Endothelial cell of umbilical vein (primary cell): ENCODE results near the gene HPSE2. TPM values are rescaled to one million over a fixed set of nuclear protein-coding genes. Genes with fewer than 3 reads are reported as not detected.

Source experiments
- BruUV-seq: library from RNA; stranded (reverse); fragments of 400-500 nt; replicated peaks from 2 replicates; lab custom pipeline; 2021; lab: Mats Ljungman, UMichigan
- CTCF ChIA-PET: fragments of 300-600, 350-600 bp; sonication (Branson Sonifier 250); formaldehyde crosslinking; loops from one replicate; lab custom pipeline; 2021; ENCODE audit warnings: antibody characterized with exemption, inconsistent platforms; lab: Charles Lee
- POLR2A ChIA-PET: fragments of 300-600, 350-600 bp; sonication (Branson Sonifier 250); formaldehyde crosslinking; loops from one replicate; lab custom pipeline; 2021; ENCODE audit warnings: antibody characterized with exemption, inconsistent platforms; lab: Charles Lee
- DNase-seq: peaks from one replicate; pipeline ENCODE4 v3.0.0-alpha.2; 2011; ENCODE audit warnings: low read depth, low spot score
- FAIRE-seq: peaks from 2 replicates; lab custom pipeline; 2011; peaks lifted over from hg19 to GRCh38; lab: Jason Lieb, UNC
- H2AFZ ChIP-seq: 2 replicates; pipeline ENCODE4 v1.6.0; 2012; ENCODE audit warnings: low read depth, low read length, control low read depth, inconsistent platforms
- H3K27ac ChIP-seq: 2 replicates; pipeline ENCODE4 v1.5.1; 2011; ENCODE audit warnings: low read depth, mild to moderate bottlenecking, control low read depth, low read length, moderate library complexity; ENCODE audit not compliant: insufficient read depth
- H3K27me3 ChIP-seq, 2 experiments: 2 replicates each; pipeline versions ENCODE4 v1.6.0 to v1.6.1; 2011; ENCODE audit warnings: low read length in 2 of 2, mixed read lengths in 1 of 2; ENCODE audit not compliant: control insufficient read depth in 2 of 2, insufficient read depth in 2 of 2
- H3K36me3 ChIP-seq, 2 experiments: 2 replicates in 1 of 2; 3 replicates in 1 of 2; pipeline ENCODE4 v1.5.1; 2011; ENCODE audit warnings: low read length in 2 of 2, mild to moderate bottlenecking in 1 of 2, moderate library complexity in 1 of 2; ENCODE audit not compliant: control insufficient read depth in 2 of 2, insufficient read depth in 2 of 2; ENCODE audit errors: extremely low read depth in 1 of 2
- H3K4me1 ChIP-seq: 3 replicates; pipeline ENCODE4 v1.5.1; 2011; ENCODE audit warnings: mild to moderate bottlenecking, low read length; ENCODE audit not compliant: control insufficient read depth, insufficient read depth; ENCODE audit errors: extremely low read depth
- H3K4me2 ChIP-seq: 2 replicates; pipeline ENCODE4 v1.6.1; 2011; ENCODE audit warnings: low read length, control low read depth, mixed read lengths; ENCODE audit not compliant: insufficient read depth
- H3K4me3 ChIP-seq, 3 experiments: fragments of 200-600 bp in 1 of 3; sonication (generic), shearing (Covaris generic) in 1 of 3; replicated peaks in 1 of 3; 2 replicates each; pipeline ENCODE4 v1.5.1; 2011 to 2016; ENCODE audit warnings: control low read depth in 3 of 3, low read length in 3 of 3, mild to moderate bottlenecking in 2 of 3, inconsistent platforms in 1 of 3, low read depth in 1 of 3, moderate library complexity in 1 of 3; ENCODE audit not compliant: insufficient read depth in 1 of 3
- H3K79me2 ChIP-seq: 2 replicates; pipeline ENCODE4 v1.6.0; 2012; ENCODE audit warnings: low read length, inconsistent platforms; ENCODE audit not compliant: control insufficient read depth, insufficient read depth
- H3K9ac ChIP-seq: replicated peaks from 2 replicates; pipeline ENCODE3; 2011; ENCODE audit warnings: low read length, control low read depth; ENCODE audit not compliant: insufficient read depth; ENCODE audit errors: extremely low read depth
- H3K9me1 ChIP-seq: replicated peaks from 3 replicates; pipeline ENCODE4 v1.6.0; 2011; ENCODE audit warnings: mild to moderate bottlenecking, low read length; ENCODE audit not compliant: control insufficient read depth, insufficient read depth; ENCODE audit errors: extremely low read depth
- H3K9me3 ChIP-seq: replicated peaks from 2 replicates; pipeline ENCODE4 v1.5.1; 2012; ENCODE audit warnings: low read length, inconsistent platforms; ENCODE audit not compliant: control insufficient read depth, insufficient read depth
- H4K20me1 ChIP-seq: replicated peaks from 2 replicates; pipeline ENCODE3; 2011; ENCODE audit warnings: mild to moderate bottlenecking, low read length; ENCODE audit not compliant: control insufficient read depth, insufficient read depth; ENCODE audit errors: extremely low read depth
- CTCF ChIP-seq, 2 donors: IDR thresholded peaks; 1 replicate in 1 of 2; 2 replicates in 1 of 2; pipeline ENCODE4 v1.5.1; 2011; ENCODE audit warnings: low read length in 2 of 2, mild to moderate bottlenecking in 2 of 2, moderate library complexity in 2 of 2, control low read depth in 1 of 2, inconsistent platforms in 1 of 2, low read depth in 1 of 2; ENCODE audit not compliant: insufficient read depth in 1 of 2; ENCODE audit errors: extremely low read depth in 1 of 2
- EZH2 ChIP-seq: IDR thresholded peaks from 2 replicates; pipeline ENCODE4 v1.6.1; 2012; ENCODE audit warnings: borderline replicate concordance, low read depth, mild to moderate bottlenecking, moderate library complexity, low read length, inconsistent platforms; ENCODE audit not compliant: severe bottlenecking
- FOS ChIP-seq: IDR thresholded peaks from 2 replicates; pipeline ENCODE4 v1.6.1; 2011; ENCODE audit warnings: mild to moderate bottlenecking, low read length, moderate library complexity, borderline replicate concordance; ENCODE audit not compliant: insufficient read depth
- GATA2 ChIP-seq: IDR thresholded peaks from 2 replicates; pipeline ENCODE4 v1.7.0; 2011; ENCODE audit warnings: low read depth, mild to moderate bottlenecking, moderate library complexity, mixed read lengths, low read length; ENCODE audit not compliant: insufficient read length, insufficient read depth
- JUN ChIP-seq: IDR thresholded peaks from 2 replicates; pipeline ENCODE4 v1.6.1; 2011; ENCODE audit warnings: borderline replicate concordance, low read depth; ENCODE audit not compliant: insufficient read length, insufficient read depth
- MYC ChIP-seq: IDR thresholded peaks from one replicate; pipeline ENCODE4 v1.6.1; 2011; ENCODE audit warnings: mild to moderate bottlenecking, low read depth, low read length
- POLR2A ChIP-seq: IDR thresholded peaks from 2 replicates; pipeline ENCODE4 v1.6.1; 2012; ENCODE audit warnings: low read depth, mild to moderate bottlenecking, control low read depth, low read length
- POLR2AphosphoS5 ChIP-seq: IDR thresholded peaks from 2 replicates; pipeline ENCODE4 v1.6.1; 2012; ENCODE audit warnings: low read depth, mild to moderate bottlenecking, control low read depth, low read length, moderate library complexity; ENCODE audit not compliant: insufficient read depth
- dilution Hi-C: fragments of 300-500 bp; cut with MboI; formaldehyde crosslinking; loops from one replicate; pipeline ENCODE4 v1.15.0; 2019; ENCODE audit warnings: low sequenced_read_pairs; ENCODE audit not compliant: extremely low pct_ligation_motif_present
- intact Hi-C: fragments of 100-400 bp; cut with micrococcal nuclease; formaldehyde crosslinking; loops from one replicate; pipeline ENCODE4 v1.10.0; 2022
- polyA plus RNA-seq, 4 experiments: library from polyadenylated mRNA; depleted of rRNA in 3 of 4; stranded (reverse) in 3 of 4; unstranded in 1 of 4; fragments of >200 nt; gene quantifications; 2 replicates each; pipeline versions ENCODE4 v1.2.1 to v1.2.3, GENCODE V29; 2011 to 2012; ENCODE audit warnings: missing spikeins in 1 of 4
- total RNA-seq: library from RNA; stranded (reverse); gene quantifications from 2 replicates; pipeline ENCODE4 v1.2.3, GENCODE V29; 2021
- TF ChIP-seq, protein P1 (sequence below): IDR thresholded peaks from 2 replicates; pipeline ENCODE4 v1.6.1; 2011; ENCODE audit not compliant: insufficient read depth, insufficient read length

HPSE2 gene
- total and polyA plus RNA-seq, 2 donors (not counting 3 experiments of a cell fraction or from before 2014, with no cell fraction given) = not detected

DNA sequence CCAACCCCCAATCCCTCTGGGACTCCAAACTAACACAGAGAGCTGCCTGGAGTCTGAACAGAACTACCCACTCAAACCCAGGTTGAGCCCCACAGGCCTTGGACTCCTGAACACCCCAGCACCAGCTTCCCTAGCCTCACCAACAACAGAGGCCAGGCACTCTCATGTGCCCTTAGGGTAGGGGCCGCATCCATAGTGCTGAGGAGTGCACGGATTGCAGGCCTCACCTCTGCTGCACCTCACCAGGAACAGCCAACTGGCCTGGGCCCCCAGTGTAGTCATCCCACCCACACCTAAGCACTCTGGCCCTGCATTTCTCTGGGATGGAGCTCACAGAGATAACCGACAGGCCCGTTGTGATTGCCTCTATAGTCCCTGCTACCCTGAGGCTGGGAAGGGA lies 194.2 kb downstream of the HPSE2 start:
- TF ChIP-seq MYC (no peak), JUN (no peak), POLR2A (no peak), EZH2 (no peak), POLR2AphosphoS5 (no peak), CTCF (IDR thresholded peaks at IDR 0.05; ENCODE audit: extremely low read depth in 1 of 2, insufficient read depth in 1 of 2, low read depth in 1 of 2, low read length in 2 of 2) (no peak), GATA2 (no peak), FOS (no peak)
- TF ChIP-seq, protein P1, sequence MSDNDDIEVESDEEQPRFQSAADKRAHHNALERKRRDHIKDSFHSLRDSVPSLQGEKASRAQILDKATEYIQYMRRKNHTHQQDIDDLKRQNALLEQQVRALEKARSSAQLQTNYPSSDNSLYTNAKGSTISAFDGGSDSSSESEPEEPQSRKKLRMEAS = no peak
- H3K36me3 ChIP-seq = no peaks in the 10 kb centered on the region
- BruUV-seq = no TSS peak
- CTCF ChIA-PET = interaction anchor here (1.8 kb wide), 1 partner anchor 574 kb away, joined by 6 read pairs; no protein-coding TSS in a partner anchor
- intact Hi-C loops = no loop called here
- H3K79me2 ChIP-seq = no peaks in the 10 kb centered on the region
- FAIRE-seq (no peak), DNase-seq (no peak)
- no peaks in the 10 kb centered on the region for H4K20me1 ChIP-seq
- no peaks in the 10 kb centered on the region for H3K9me3 ChIP-seq
- no peaks in the 10 kb centered on the region for H3K9me1 ChIP-seq
- H3K9ac ChIP-seq = no peak overlapping the region
- dilution Hi-C loops = no loop called here
- H3K4me2 ChIP-seq = no peak overlapping the region
- no peak overlapping the region for H3K4me3 ChIP-seq
- H3K4me1 ChIP-seq = no peaks in the 10 kb centered on the region
- POLR2A ChIA-PET = no interaction called here
- no peaks in the 10 kb centered on the region for H3K27me3 ChIP-seq
- no peak overlapping the region for H3K27ac ChIP-seq
- H2AFZ ChIP-seq = no peak overlapping the region
